GM19372 (cell line): ENCODE data around the gene SENP7.

ENCODE experiments used
- ATAC-seq: cut with Tn5 transposase; IDR thresholded peaks from one replicate; pipeline ENCODE4 v1.9.1; 2021; ENCODE audit warnings: mild to moderate bottlenecking, low read depth, moderate library complexity; ENCODE audit not compliant: unreplicated experiment

SENP7 gene

GRCh38 chr3:101279765-101280385 lies 233.1 kb downstream of the SENP7 start:
- no peak for ATAC-seq

GRCh38 chr3:101279162-101279561 lies 233.8 kb downstream of the SENP7 start:
- no peak for ATAC-seq

- ATAC-seq: no peak
Observed at GRCh38 chr3:101278727-101279126, 234.3 kb downstream of the SENP7 start.
